ENCODE results near the gene FLAD1.

- TF ChIP-seq CTCF (IDR thresholded peaks at IDR 0.05; ENCODE audit: low read depth, low read length) (no peak), EZH2phosphoT487 (IDR thresholded peaks at IDR 0.05; ENCODE audit: low read depth) (no peak)
Measured at GRCh38 chr1:154972517-154973343, 10.4 kb upstream of the FLAD1 start.
